Fibroblast of mammary gland (primary cell): ENCODE results near the gene DPAGT1.
"Not testable (repeated sequence)": the region's sequence is repeated elsewhere in the genome, so short reads cannot be mapped to it uniquely, and the experiment has no call there.

Source experiments
- DNase-seq: peaks from one replicate; pipeline ENCODE4 v3.0.0-alpha.2; 2010; ENCODE audit warnings: low read depth
- H3K4me3 ChIP-seq: 2 replicates; pipeline ENCODE4 v1.5.1; 2011; ENCODE audit warnings: low read depth, mild to moderate bottlenecking, low read length, moderate library complexity; ENCODE audit not compliant: control insufficient read depth
- TF ChIP-seq, protein P1 (sequence below): conservative IDR thresholded peaks from 2 replicates; pipeline ENCODE4 v1.5.1; 2011; ENCODE audit warnings: low read depth, low read length, inconsistent platforms; ENCODE audit not compliant: control insufficient read depth, insufficient read depth

The DPAGT1 gene

DNA sequence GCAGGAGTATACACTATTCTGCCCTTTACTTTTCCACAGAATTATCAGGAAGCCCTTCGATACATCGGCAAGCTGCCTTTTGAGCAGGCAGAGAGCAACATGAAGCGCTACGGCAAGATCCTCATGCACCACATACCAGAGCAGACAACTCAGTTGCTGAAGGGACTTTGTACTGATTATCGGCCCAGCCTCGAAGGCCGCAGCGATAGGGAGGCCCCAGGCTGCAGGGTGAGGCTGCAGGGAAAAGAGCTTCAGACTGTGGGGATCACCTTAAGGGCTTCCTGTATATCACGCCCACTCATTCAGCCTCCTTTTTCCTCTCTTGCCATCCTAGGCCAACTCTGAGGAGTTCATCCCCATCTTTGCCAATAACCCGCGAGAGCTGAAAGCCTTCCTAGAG, 23.8 kb downstream of the DPAGT1 start:
- TF ChIP-seq, protein P1, sequence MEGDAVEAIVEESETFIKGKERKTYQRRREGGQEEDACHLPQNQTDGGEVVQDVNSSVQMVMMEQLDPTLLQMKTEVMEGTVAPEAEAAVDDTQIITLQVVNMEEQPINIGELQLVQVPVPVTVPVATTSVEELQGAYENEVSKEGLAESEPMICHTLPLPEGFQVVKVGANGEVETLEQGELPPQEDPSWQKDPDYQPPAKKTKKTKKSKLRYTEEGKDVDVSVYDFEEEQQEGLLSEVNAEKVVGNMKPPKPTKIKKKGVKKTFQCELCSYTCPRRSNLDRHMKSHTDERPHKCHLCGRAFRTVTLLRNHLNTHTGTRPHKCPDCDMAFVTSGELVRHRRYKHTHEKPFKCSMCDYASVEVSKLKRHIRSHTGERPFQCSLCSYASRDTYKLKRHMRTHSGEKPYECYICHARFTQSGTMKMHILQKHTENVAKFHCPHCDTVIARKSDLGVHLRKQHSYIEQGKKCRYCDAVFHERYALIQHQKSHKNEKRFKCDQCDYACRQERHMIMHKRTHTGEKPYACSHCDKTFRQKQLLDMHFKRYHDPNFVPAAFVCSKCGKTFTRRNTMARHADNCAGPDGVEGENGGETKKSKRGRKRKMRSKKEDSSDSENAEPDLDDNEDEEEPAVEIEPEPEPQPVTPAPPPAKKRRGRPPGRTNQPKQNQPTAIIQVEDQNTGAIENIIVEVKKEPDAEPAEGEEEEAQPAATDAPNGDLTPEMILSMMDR, result no peak
- H3K4me3 ChIP-seq, result no peak overlapping the region
- no peak for DNase-seq

DNA sequence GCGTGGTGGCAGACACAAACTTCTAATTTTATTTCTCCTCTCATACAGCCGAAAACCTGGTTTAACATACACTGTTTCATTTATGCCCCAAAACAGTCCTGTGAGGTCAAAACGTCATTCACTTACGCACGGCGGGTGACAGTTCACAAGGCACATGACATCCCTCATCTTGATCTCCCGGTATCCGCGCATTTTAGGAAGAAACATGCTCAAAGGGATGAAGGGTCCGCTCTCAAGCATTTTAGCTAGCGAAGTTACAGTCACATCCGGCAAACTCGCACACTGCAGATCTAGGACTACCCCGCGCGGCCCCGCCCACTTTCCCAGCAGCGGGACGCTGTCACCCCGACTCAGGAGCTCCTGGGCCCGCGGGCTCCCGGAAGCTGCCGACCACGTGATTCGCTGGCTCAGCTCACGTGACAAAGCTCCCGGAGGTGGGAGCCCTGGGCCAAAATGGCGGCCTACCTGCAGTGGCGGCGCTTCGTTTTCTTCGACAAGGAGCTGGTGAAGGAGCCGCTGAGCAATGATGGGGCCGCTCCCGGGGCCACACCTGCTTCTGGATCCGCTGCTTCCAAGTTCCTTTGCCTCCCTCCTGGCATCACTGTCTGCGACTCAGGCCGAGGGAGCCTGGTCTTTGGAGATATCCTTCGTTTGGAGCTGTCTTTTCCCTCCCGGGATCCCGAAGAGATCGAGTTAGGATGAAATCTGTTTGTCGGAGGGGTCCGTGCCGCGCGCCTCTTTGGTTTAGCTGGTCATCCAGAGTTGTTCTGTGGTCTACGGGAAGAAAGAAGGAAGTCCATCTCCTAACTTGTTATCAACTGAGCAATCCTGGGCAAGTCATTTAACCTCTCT, 34.1 kb downstream of the DPAGT1 start, which contains the start of gene VPS11:
Gene VPS11, plus strand, starts transcription at position 448 of the 852 bp plus-strand sequence. Its CDS starts 6 bp downstream, at position 454.
- peak; percentile 94 for DNase-seq
- TF ChIP-seq, protein P1, result no peak
- H3K4me3 ChIP-seq, result peak within 1 kb of the TSS; percentile 98

DNA sequence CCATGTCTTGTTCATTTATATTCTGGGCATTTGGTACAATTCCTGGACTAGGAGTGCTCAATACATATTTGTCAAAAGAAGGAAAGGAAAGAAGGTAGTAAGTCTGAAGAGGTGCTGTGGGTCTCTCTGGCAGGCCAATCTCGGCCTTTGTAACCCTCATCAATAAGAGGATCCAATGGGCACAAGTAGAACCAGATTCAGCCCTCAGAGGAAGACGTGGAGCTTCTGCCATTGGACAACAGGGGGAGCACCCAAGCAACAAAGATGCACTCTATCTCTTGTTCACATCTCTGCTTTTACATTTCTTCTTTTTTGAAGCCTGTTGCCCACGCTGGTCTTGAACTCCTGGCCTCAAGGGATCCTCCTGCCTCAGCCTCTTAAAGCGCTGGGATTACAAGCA, 36.3 kb downstream of the DPAGT1 start:
- no peak overlapping the region for H3K4me3 ChIP-seq
- DNase-seq, result peak; percentile 61
- TF ChIP-seq, protein P1, result peak; percentile 62

DNA sequence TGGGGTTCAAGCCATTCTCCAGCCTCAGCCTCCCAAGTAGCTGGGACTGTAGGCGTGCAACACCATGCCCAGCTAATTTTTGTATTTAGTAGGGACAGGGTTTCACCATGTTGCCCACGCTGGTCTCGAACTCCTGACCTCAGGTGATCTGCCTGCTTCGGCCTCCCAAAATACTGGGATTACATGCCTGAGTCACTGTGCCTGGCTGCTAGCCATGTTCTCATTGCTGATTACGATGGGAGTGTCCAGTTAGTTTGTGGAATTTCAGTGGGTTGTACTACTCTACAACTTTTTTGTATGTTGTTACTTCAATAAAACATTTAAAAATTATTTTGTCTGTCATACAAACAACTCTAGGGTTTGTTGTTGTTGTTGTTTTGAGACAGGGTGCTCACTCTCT, 38.9 kb downstream of the DPAGT1 start:
- DNase-seq, result peak; percentile 80
- TF ChIP-seq, protein P1, result no peak
- H3K4me3 ChIP-seq, result no peak overlapping the region

DNA sequence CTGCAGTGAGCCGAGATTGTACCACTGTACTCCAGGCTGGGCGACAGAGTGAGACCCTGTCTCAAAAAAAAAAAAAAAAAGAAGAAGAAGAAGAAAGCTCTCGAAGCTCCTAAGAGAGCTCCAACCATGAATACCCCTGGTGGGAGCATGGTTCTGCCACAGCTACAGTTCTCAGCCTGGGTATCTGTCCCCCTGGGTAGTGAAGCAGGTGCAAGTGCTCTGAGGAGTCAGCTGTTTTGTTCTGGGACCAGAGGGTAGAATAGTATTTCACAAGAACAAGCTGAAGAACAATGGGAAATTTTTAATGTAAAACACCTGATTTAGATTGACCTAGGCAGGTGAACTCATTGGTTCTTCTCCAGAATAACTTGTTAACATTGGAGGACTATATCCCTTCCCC, 40.4 kb downstream of the DPAGT1 start:
- DNase-seq, result no peak
- TF ChIP-seq, protein P1, result no peak
- H3K4me3 ChIP-seq, result no peak overlapping the region

DNA sequence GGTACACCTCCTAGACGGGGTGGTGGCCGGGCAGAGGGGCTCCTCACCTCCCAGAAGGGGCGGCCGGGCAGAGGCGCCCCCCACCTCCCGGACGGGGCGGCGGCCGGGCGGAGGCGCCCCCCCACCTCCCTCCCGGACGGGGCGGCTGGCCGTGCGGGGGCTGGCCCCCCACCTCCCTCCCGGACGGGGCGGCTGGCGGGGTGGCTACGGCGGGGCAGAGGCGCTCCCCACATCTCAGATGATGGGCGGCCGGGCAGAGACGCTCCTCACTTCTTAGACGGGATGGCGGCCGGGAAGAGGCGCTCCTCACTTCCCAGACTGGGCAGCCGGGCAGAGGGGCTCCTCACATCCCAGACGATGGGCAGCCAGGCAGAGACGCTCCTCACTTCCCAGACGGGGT, 42.5 kb downstream of the DPAGT1 start:
- not testable (repeated sequence) for DNase-seq, H3K4me3 ChIP-seq

DNA sequence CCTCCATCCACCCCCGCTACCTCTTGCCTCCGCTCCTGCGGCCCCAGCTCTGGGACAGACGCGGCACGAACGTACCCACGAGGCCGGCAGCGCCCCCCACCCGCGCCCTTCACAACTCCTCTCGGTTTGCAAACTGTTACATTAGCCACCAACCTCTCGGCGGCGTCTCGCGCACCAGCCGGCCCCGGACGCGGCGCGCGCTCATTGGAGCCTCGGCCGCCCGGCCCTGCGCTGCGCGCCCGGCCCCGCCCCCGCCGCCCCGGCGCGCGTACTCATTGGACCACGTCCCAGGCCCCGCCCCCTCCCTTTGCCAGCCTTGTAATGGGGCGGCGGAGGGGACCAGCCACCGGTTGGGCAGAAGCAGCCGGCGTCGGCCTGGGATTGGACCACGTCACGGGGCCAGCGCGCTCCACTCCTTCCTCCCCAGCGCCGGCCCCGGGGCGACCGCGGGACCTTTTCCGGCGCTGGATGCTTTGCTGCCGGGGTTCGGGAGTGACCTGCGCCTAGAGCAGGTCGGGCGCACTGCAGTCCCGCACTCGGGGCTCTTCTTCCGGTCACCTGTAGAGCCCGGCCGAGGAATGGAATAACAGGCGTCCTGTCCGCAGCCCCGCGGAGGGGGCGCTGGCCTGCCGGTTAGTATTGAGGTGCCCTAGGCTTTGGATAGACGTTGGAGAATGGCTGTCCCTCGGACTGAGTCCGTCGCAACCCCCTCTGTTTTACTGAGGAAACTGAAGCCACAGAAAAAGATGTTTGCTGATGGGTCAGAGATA, 44.5 kb downstream of the DPAGT1 start, which contains the start of gene HYOU1:
Gene HYOU1, minus strand, starts transcription at position 206 of the 770 bp plus-strand sequence. CDS start 1,045 bp downstream, outside the sequence.
- H3K4me3 ChIP-seq, result peak within 1 kb of the TSS; percentile 81
- TF ChIP-seq, protein P1, result peak; percentile 12
- peak; percentile 91 for DNase-seq
